ENCODE measurements around the gene ITGA11. TPM values are rescaled to one million over a fixed set of nuclear protein-coding genes. Genes with fewer than 3 reads are reported as not detected.

The ITGA11 gene
- total RNA-seq, 4 donors from 2014 or later: 0.83 to 3.6 (median 2.0) TPM

- H3K4me1 ChIP-seq: peaks cover 3% of the 10 kb centered on the region
- H3K36me3 ChIP-seq: no peaks in the 10 kb centered on the region
- WGBS: 89% methylated on average over 2 of the region's 2 CpGs
- no peak overlapping the region for H3K27ac ChIP-seq
- H3K9me3 ChIP-seq: no peaks in the 10 kb centered on the region
- H3K27me3 ChIP-seq: peaks cover 6% of the 10 kb centered on the region
- TF ChIP-seq POLR2A (IDR thresholded peaks at IDR 0.05) (no peak), POLR2AphosphoS5 (IDR thresholded peaks at IDR 0.05) (no peak), EP300 (IDR thresholded peaks at IDR 0.05) (no peak)
- TF ChIP-seq, protein P1, sequence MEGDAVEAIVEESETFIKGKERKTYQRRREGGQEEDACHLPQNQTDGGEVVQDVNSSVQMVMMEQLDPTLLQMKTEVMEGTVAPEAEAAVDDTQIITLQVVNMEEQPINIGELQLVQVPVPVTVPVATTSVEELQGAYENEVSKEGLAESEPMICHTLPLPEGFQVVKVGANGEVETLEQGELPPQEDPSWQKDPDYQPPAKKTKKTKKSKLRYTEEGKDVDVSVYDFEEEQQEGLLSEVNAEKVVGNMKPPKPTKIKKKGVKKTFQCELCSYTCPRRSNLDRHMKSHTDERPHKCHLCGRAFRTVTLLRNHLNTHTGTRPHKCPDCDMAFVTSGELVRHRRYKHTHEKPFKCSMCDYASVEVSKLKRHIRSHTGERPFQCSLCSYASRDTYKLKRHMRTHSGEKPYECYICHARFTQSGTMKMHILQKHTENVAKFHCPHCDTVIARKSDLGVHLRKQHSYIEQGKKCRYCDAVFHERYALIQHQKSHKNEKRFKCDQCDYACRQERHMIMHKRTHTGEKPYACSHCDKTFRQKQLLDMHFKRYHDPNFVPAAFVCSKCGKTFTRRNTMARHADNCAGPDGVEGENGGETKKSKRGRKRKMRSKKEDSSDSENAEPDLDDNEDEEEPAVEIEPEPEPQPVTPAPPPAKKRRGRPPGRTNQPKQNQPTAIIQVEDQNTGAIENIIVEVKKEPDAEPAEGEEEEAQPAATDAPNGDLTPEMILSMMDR (IDR thresholded peaks at IDR 0.05): no peak
- no peak overlapping the region for H3K4me3 ChIP-seq
- no peak for DNase-seq (ENCODE audit: low spot score in 2 of 2)
These were observed 28.2 kb upstream of the ITGA11 start for GRCh38 chr15:68460166-68460565.

DNA sequence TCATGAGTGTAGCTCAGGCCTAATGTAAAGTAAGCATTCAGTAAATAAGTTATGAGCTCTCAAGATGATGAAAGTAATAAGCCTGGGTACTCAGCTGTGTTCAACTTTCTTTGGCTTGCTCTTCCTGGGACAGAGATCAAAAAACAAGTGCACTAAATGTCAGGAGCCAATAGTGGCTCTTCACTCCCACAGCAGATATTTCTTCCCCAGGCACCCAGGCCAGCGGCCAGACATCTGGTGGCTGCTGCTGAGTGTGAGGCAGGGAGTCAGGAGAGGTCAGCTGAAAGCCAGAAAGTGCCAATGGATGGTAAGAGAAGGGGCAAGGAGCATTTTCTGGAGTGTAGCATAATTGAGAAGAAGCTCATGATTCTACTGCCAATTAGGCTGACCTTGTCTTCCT is 18.2 kb upstream of the ITGA11 start:
- Histone ChIP-seq H3K27ac (no peak overlapping the region), H3K27me3 (peaks cover 17% of the 10 kb centered on the region), H3K36me3 (no peaks in the 10 kb centered on the region), H3K4me3 (no peak overlapping the region), H3K4me1 (no peaks in the 10 kb centered on the region), H3K9me3 (no peaks in the 10 kb centered on the region)
- WGBS: 75% methylated on average over 1 of the region's 1 CpG
- TF ChIP-seq POLR2AphosphoS5 (IDR thresholded peaks at IDR 0.05) (no peak), POLR2A (IDR thresholded peaks at IDR 0.05) (no peak), EP300 (IDR thresholded peaks at IDR 0.05) (no peak)
- TF ChIP-seq, protein P1 (IDR thresholded peaks at IDR 0.05): no peak
- no peak for DNase-seq (ENCODE audit: low spot score in 2 of 2)

DNA sequence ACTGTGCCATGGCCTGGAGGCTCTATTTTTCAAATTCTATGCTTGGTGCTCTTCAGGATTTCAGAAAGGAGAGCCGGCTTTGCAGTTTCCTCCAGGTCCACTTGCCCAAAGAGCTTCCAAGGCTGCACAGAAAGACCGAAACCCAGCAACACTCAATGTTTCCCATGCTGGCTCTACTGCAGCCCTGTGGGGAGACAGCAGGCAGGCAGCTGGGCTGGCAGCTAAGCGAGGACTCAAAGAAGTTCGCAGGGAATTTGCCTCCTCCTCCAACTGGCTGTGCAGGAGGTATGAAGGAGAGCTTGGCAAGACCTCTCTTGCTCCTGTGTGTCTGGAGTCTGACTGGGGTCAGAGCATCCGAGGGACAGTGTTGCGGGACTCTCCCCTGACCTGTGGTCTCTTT is 17.4 kb upstream of the ITGA11 start:
- Histone ChIP-seq H3K27me3 (peaks cover 17% of the 10 kb centered on the region), H3K9me3 (no peaks in the 10 kb centered on the region), H3K4me3 (no peak overlapping the region), H3K27ac (no peak overlapping the region), H3K36me3 (no peaks in the 10 kb centered on the region), H3K4me1 (no peaks in the 10 kb centered on the region)
- DNase-seq (ENCODE audit: low spot score in 2 of 2): no peak
- WGBS: 65% methylated on average over 4 of the region's 6 CpGs
- no peak for TF ChIP-seq EP300 (IDR thresholded peaks at IDR 0.05)

- no peak for DNase-seq (ENCODE audit: low spot score in 2 of 2)
- Histone ChIP-seq H3K27ac (no peak overlapping the region), H3K9me3 (no peaks in the 10 kb centered on the region), H3K36me3 (no peaks in the 10 kb centered on the region), H3K27me3 (peaks cover 17% of the 10 kb centered on the region), H3K4me1 (no peaks in the 10 kb centered on the region), H3K4me3 (no peak overlapping the region)
- TF ChIP-seq POLR2A (IDR thresholded peaks at IDR 0.05) (no peak), EP300 (IDR thresholded peaks at IDR 0.05) (no peak), POLR2AphosphoS5 (IDR thresholded peaks at IDR 0.05) (no peak)
- TF ChIP-seq, protein P1 (IDR thresholded peaks at IDR 0.05): no peak
- 50% methylated on average over 2 of the region's 2 CpGs for WGBS
These were observed 16.2 kb upstream of the ITGA11 start for GRCh38 chr15:68447976-68448755.

DNA sequence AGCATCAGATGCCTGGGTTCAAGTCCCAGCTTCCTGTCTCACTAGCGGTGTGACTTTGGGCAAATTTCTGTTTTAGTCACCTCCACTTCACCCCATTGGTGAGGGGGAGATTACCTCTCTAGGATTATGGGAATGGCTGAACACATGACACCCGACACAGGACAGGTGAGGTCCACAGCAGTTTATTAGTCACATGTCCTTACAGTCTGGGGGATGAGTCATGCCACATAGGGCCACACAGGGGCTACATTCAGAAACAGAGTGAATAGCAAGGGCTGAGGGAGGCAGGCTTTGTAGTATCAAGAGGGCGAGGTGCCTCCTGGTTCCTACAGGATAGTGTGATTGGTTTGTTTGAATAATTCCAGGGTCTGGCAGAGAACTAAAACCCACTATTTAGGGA is 15.2 kb upstream of the ITGA11 start:
- no peak overlapping the region for H3K4me3 ChIP-seq
- 95% methylated on average over 1 of the region's 3 CpGs for WGBS
- DNase-seq (ENCODE audit: low spot score in 2 of 2): no peak
- H3K27me3 ChIP-seq: peaks cover 17% of the 10 kb centered on the region
- no peaks in the 10 kb centered on the region for H3K9me3 ChIP-seq
- no peak overlapping the region for H3K27ac ChIP-seq
- no peaks in the 10 kb centered on the region for H3K36me3 ChIP-seq
- TF ChIP-seq, protein P1 (IDR thresholded peaks at IDR 0.05): no peak
- TF ChIP-seq EP300 (IDR thresholded peaks at IDR 0.05): no peak
- no peak for TF ChIP-seq POLR2A (IDR thresholded peaks at IDR 0.05)
- no peak for TF ChIP-seq POLR2AphosphoS5 (IDR thresholded peaks at IDR 0.05)
- H3K4me1 ChIP-seq: no peaks in the 10 kb centered on the region

All from suprapubic skin (tissue), 4 donors.